HG02623 (cell line): Measurements from ENCODE around the gene CES2.
"Not testable (repeated sequence)": the region's sequence is repeated elsewhere in the genome, so short reads cannot be mapped to it uniquely, and the experiment has no call there.

Experiments
- ATAC-seq: cut with Tn5 transposase; IDR thresholded peaks from one replicate; pipeline ENCODE4 v1.9.1; 2021; ENCODE audit warnings: moderate library complexity; ENCODE audit not compliant: unreplicated experiment

The CES2 gene

GRCh38 chr16:66975302-66975893, 40.1 kb downstream of the CES2 start:
- no peak for ATAC-seq

DNA sequence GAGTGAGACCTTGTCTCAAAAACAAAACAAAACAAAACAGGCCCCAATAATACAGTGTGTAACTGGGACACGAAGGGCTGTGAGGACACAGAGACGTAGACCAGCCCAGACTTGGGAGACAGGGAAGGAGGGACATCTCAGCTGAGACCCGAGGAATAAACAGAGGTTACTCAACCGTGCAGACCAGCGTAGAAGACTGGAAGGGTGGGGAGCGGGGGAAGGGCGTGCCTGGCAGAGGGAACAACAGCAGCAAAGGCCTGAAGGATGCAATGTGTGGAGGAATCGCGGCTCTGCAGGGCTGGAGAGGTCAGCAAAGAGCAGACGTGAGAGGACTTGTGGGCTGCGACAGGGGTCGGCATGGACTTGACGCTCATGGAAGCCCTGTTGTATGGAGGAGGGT, 41.4 kb downstream of the CES2 start:
- no peak for ATAC-seq

DNA sequence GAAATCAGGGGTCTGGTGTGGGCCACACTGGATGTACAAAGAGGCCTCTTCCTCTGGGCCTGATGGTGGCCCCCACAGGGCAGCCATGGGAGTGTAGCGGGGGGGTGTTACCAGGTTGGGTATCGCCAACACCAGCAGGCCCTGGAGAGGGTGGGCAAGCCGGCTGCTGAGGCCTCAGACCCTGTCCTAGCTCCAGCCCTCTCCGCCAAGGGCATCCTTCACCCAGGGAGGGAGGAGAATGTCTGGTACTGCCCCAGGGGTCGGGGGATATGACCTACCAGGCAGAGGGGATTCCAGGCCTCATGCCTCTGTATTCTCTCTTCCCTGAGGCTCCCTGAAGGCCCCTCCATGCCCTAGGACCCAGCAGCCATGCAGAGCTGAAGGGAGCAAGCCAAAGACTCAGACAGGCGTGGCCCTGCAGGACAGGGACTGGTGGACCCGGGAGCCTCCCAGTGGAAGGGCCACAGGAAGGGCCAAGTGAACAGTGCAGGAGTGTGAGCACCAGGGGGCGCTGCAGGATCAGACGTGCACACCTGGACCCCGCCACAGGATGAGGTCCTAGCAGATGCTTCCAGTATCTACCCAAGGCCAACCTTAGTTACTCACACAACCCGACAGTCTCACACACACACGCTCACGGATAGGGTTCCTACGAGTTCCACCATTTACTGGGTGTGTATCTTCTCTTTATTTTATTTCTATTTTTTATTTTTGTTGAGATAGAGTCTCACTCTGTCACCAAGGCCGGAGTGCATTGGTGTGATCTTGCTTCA, 42.2 kb downstream of the CES2 start:
- ATAC-seq, result no peak

DNA sequence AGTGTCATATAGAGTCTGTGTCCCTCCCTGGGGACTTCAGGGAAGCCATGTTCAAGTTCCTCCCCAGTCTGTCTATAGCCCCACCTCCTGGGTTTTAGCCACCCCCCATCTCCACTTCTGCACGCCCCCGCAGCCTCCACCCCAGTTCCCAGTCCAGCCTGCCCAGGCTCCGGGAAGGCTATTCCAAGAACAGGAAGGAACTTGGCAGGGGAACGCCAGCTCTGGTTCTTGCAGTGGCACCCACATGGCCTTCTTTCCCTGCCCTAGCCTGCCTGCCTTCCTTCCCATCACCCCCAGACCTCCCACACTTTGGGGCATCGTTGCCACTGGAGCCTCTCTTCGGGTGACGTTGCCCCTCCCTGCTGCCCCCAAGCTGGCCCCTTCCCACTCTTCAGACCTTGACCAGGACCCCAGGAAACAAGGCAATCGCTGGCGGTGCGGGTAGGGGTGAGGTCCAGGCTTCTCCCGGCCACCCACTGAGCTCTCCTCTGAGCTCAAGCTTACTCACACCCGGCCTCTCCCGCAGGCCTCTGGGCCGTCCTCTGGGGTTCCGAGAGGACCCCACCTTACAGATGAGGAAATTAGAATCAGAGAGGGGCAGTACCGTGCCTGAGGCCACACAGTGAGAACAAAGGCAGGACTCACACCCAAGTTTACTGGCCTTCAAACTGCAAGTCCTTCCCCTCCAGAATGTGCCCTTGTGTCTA, 43.8 kb downstream of the CES2 start:
- ATAC-seq, result no peak

- ATAC-seq, result no peak
Observed at GRCh38 chr16:66983033-66983432, 47.7 kb downstream of the CES2 start.

GRCh38 chr16:66984892-66985311, 49.6 kb downstream of the CES2 start:
- no peak for ATAC-seq

DNA sequence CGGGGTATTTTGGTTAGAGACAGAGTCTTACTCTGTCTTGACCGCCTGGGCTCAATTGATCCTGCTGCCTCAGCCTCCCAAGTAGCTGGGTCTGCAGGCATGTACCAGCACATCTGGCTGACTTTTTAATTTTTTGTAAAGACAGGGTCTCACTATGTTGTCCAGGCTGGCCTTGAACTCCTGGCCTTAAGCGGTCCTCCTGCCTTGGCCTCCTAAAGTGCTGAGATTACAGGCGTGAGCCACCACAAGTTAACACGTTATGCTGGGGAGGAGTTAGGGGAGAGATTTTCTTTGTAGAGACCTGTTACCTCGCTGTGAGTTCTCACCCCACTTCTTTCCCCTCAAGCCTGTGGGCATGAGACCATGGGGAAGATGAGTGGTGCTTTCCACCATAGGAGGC, 51.2 kb downstream of the CES2 start:
- no peak for ATAC-seq

DNA sequence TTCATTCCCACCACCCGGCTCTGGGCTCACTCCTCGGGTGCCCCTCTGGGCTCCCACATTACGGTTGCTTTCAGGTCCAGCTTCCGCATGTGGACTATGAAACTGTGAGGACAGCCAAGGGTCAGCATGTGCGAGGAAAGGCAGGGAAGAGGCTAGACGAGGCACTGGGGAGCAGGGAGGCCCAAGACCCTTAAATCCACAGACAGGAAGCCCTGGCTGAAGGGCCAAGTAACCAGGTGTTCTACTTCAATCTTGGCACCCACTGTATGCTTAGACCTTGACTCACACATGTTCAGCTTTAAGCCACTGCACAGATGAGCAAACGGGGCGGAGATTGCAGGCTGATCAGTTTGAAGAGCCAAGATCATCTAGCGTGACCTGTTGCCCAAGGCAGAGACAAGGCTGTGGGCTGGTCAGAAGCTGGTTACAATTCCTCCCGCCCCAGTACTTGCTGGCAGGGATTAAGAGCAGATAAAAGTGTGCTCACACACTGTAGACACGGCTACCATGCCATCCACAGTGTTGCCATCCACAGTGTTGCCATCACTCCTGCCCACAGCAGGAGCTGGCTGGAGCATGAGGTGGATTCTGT, 53.0 kb downstream of the CES2 start, which contains the start of gene CES4A:
CES4A (plus strand) TSS at position 393 of the 592 bp plus-strand sequence; CDS start at position 577, 184 bp downstream.
- no peak for ATAC-seq

GRCh38 chr16:66991545-66992077, 56.3 kb downstream of the CES2 start:
- ATAC-seq, result no peak

DNA sequence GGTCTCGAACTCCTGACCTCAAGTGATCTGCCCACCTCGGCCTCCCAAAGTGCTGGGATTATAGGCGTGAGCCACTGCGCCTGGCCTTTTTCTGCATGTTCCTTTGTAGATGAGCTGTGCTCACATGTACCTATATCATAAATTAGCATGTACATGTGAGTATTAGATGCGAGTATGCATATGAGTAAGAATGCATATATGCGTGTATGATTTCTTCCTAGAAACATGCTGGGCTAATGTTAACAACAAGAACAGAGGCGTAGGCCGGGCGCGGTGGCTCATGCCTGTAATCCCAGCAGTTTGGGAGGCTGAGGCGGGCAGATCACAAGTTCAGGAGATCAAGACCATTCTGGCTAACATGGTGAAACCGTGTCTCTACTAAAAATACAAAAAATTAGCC, 58.2 kb downstream of the CES2 start:
- not testable (repeated sequence) for ATAC-seq
